ENCODE data around the gene KICS2.

GRCh38 chr12:64237382-64237781 lies 15.3 kb upstream of the KICS2 start:
- no peak for TF ChIP-seq SP1 (IDR thresholded peaks at IDR 0.05)
- no peak for TF ChIP-seq LEF1 (IDR thresholded peaks at IDR 0.05; ENCODE audit: borderline replicate concordance)
- no peak for TF ChIP-seq FOXA1 (IDR thresholded peaks at IDR 0.05)
- TF ChIP-seq TARDBP (IDR thresholded peaks at IDR 0.05) = no peak
- no peak for TF ChIP-seq NFRKB (IDR thresholded peaks at IDR 0.05)
- no peak for TF ChIP-seq CTBP1 (IDR thresholded peaks at IDR 0.05; ENCODE audit: borderline replicate concordance)
- TF ChIP-seq BHLHE40 (IDR thresholded peaks at IDR 0.05; ENCODE audit: borderline replicate concordance) = no peak
- no peak for TF ChIP-seq ARNT (IDR thresholded peaks at IDR 0.05)
- TF ChIP-seq, protein P1, sequence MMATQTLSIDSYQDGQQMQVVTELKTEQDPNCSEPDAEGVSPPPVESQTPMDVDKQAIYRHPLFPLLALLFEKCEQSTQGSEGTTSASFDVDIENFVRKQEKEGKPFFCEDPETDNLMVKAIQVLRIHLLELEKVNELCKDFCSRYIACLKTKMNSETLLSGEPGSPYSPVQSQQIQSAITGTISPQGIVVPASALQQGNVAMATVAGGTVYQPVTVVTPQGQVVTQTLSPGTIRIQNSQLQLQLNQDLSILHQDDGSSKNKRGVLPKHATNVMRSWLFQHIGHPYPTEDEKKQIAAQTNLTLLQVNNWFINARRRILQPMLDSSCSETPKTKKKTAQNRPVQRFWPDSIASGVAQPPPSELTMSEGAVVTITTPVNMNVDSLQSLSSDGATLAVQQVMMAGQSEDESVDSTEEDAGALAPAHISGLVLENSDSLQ (IDR thresholded peaks at IDR 0.05) = no peak
- TF ChIP-seq FOXK2 (IDR thresholded peaks at IDR 0.05) = no peak
- TF ChIP-seq SUZ12 (IDR thresholded peaks at IDR 0.05) = no peak
- TF ChIP-seq L3MBTL2 (conservative IDR thresholded peaks at IDR 0.05) = no peak
- TF ChIP-seq ZNF384 (IDR thresholded peaks at IDR 0.05) = no peak

Measured in HEK293T (cell line).